D721Med (cell line): Measurements from ENCODE around the gene CNRIP1.

Source experiments
- DNase-seq: peaks from one replicate; pipeline ENCODE4 v3.0.0; 2011; ENCODE audit warnings: low spot score; ENCODE audit not compliant: insufficient read length
- FAIRE-seq: peaks from 2 replicates; lab custom pipeline; 2011; peaks lifted over from hg19 to GRCh38; lab: Jason Lieb, UNC
- TF ChIP-seq, protein P1 (sequence below): IDR thresholded peaks from 2 replicates; pipeline ENCODE4 v1.5.1; 2012; ENCODE audit warnings: mild to moderate bottlenecking, control low read depth; ENCODE audit not compliant: insufficient read depth; ENCODE audit errors: missing control alignments

The CNRIP1 gene

DNA sequence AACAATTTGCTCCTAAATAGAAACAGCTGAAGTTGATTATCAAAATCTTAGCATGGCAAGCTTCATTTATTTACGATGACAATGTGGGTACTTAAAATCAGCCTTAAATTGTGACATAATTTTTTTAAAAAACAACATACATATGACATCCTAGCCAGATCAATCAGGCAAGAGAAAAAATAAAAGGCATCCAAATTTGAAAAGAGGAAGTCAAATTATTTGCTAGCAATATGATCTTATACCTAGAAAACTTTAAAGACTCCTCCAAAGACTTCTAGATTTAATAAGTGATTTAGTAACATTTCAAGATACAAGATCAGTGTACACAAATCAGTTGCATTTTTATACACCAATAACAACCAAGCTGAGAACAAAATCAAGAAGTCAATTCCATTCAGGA is 53.1 kb downstream of the CNRIP1 start:
- DNase-seq = no peak
- TF ChIP-seq, protein P1, sequence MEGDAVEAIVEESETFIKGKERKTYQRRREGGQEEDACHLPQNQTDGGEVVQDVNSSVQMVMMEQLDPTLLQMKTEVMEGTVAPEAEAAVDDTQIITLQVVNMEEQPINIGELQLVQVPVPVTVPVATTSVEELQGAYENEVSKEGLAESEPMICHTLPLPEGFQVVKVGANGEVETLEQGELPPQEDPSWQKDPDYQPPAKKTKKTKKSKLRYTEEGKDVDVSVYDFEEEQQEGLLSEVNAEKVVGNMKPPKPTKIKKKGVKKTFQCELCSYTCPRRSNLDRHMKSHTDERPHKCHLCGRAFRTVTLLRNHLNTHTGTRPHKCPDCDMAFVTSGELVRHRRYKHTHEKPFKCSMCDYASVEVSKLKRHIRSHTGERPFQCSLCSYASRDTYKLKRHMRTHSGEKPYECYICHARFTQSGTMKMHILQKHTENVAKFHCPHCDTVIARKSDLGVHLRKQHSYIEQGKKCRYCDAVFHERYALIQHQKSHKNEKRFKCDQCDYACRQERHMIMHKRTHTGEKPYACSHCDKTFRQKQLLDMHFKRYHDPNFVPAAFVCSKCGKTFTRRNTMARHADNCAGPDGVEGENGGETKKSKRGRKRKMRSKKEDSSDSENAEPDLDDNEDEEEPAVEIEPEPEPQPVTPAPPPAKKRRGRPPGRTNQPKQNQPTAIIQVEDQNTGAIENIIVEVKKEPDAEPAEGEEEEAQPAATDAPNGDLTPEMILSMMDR = no peak
- no peak for FAIRE-seq

DNA sequence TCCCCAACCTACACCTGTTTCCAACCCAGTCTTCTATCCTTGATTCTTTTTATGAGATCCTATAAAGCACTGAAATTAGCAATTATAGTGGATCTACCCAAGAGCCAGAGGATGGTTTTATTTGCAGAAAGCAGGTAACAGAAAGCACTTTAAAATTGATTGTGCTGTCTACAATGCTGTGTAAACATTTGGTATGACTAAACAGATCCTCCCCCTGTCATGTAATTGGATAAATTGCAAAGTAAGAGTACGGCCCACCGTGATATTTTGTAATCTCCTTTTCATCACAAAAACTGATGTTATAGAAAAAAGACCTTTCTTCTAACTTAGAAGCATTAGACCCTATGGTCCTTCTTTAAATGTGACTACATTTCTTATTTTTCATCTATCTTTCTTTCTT is 56.1 kb downstream of the CNRIP1 start:
- FAIRE-seq = no peak
- no peak for DNase-seq
- TF ChIP-seq, protein P1 = no peak

DNA sequence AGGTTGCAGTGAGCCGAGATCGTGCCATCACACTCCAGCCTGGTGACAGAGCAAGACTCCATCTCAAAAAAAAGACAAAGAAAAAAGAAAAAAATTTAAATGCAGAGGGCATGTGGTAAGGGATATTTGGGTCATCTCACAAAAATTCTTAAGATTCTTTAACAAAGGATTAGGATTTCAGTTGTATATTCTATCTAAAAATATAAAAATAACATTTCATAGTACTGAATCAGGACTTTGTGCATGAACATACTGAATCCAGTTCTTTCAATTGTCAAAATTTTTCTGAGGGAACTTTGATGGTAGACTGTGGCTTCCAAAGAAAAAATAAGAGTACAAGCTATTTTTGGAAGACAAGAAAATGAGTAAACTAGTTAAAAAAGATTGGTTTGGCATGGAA is 60.9 kb downstream of the CNRIP1 start:
- TF ChIP-seq, protein P1 = no peak
- FAIRE-seq (no peak), DNase-seq (no peak)

DNA sequence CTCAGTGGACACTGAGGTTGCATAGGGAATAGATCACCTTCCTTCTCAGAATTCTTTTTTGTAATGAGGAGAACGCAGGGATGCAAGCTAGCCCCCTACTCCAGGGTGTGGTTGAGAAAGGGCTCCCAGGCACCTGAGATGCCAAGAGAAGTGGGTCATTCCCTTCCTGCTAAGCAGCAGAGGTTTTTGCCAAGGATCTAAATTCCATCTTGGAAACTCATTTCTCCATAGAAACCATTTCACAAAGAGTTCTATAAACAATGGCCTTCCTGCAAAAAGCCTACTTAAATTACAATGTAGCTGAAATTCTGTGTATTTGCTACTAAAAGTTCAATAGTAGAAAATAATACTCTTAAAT is 63.7 kb downstream of the CNRIP1 start:
- TF ChIP-seq, protein P1 = no peak
- FAIRE-seq (no peak), DNase-seq (no peak)

DNA sequence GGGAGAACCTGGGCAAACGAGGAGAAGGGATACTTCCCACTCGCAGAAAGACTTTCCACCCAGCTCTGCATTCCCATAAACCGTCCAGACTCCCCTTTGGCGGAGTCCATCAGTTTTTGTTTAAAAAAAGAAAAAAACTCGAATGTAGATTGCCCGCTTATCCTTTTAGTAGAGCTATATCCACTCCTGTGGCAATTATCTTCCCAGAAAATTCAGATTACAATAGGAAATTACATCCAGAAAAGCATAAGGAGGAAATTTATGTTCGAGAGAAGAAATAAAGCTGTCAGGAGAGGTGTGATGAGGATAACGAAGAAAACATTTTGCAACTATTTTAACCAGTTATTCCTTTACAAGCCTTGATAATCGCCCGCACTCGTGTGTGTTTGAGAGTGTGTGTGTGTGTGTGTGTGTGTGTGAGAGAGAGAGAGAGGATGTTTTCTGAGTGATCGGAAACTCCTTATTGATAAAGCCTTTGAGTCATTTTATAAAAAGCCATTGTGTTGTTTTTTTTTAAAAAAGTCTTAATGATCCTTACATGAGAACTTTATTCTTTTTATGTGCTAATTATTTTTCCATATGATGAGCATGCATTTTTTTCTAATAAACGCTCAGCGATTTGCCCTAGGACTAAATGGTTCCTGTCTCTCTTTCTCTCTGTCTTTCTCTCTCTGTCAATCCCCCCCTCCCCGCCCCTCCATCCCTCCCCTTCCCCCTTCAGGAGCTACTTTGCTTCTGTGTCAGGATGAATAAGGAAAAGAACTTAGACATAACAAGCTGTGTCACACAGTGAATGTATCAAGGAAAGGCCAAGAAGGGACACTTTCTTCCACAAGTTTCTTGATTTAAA is 66.3 kb downstream of the CNRIP1 start:
- DNase-seq = no peak
- TF ChIP-seq, protein P1 = no peak
- no peak for FAIRE-seq

DNA sequence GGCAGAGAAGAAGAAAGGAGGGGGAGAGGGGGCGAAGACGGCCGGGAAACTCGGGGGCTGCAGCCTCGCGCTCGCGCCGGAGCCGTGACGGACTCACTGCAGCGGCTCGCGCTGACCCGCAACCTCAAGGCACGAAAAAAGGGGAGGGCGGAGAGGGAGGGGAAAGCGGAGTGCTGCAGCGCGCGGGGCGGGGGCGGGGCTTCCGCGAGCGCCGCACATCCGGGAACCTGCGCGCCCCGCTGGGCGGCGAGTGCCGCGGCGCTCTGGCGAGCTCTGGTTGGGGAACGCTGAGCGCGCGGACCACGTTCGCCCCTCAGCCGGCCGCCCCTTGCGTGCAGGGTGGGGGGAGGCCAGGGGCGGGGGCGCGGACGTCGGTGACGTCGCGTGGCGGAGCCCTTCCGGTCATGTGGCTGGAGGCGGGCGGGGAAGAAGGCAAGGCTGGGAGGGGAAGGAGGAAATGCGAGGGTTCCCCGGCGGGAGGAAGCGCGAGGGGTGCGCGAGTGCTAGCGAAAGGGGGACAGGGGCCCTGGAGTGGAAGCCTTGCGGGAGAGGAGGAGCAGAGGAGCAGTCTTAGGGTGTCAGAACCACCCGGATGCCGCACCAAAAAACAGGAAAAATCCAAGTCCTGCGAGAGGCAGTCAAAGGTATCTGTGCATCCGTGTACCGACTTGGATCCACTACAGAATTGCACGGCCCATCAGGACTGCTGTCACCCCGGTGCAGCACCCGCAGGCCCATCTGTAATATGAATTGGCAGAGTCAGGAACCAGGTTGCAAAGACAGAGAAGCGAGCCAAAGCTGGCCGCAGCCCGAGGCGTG is 67.1 kb downstream of the CNRIP1 start, which contains the start of gene PPP3R1:
Gene PPP3R1, minus strand, starts transcription at position 133 of the 819 bp plus-strand sequence. CDS start 405 bp downstream, outside the sequence.
- TF ChIP-seq, protein P1 = no peak
- FAIRE-seq (no peak), DNase-seq (peak; percentile 42)

DNA sequence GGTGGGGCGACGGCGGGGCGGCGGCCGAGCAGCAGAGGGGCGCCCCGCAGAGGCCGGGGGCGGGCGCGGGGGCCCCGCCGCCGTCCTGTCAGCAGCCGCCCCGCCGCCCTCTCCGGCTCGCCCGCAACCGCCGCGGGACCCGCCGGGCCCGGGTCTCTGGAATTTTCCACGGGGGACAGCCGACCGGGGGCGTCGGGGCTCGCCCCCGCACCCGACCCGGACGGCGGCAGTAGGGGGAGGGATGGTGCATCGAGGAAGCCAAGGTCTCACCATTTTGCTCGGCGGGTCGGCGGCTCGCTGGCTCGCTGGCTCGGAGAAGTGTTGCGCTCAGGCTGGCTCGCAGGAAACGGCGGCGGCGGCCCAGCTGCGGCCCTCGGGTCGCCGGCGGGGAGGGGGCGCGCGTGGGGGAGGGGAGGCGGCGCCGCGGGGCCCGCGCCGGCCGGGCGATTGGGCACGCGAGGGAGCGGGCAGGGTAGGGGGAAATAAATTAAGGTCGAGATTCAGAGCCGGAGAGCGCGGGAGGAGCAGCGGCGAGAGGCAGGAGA is 67.8 kb downstream of the CNRIP1 start:
- FAIRE-seq (no peak), DNase-seq (no peak)
- TF ChIP-seq, protein P1 = no peak
